ENCODE results near the gene ZNF205.

GRCh38 chr16:3063625-3064386 is 48.6 kb upstream of the ZNF205 start:
- TF ChIP-seq POLR2A (IDR thresholded peaks at IDR 0.05) (no peak), EP300 (IDR thresholded peaks at IDR 0.05) (no peak)
- TF ChIP-seq, protein P1, sequence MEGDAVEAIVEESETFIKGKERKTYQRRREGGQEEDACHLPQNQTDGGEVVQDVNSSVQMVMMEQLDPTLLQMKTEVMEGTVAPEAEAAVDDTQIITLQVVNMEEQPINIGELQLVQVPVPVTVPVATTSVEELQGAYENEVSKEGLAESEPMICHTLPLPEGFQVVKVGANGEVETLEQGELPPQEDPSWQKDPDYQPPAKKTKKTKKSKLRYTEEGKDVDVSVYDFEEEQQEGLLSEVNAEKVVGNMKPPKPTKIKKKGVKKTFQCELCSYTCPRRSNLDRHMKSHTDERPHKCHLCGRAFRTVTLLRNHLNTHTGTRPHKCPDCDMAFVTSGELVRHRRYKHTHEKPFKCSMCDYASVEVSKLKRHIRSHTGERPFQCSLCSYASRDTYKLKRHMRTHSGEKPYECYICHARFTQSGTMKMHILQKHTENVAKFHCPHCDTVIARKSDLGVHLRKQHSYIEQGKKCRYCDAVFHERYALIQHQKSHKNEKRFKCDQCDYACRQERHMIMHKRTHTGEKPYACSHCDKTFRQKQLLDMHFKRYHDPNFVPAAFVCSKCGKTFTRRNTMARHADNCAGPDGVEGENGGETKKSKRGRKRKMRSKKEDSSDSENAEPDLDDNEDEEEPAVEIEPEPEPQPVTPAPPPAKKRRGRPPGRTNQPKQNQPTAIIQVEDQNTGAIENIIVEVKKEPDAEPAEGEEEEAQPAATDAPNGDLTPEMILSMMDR (IDR thresholded peaks at IDR 0.05) = no peak
